ENCODE results near the gene GPX1. TPM values are rescaled to one million over a fixed set of nuclear protein-coding genes. Genes with fewer than 3 reads are reported as not detected.
"Not testable (repeated sequence)": the region's sequence is repeated elsewhere in the genome, so short reads cannot be mapped to it uniquely, and the experiment has no call there.

GPX1 gene
- polyA plus RNA-seq, 2 of the 4 experiments (the other 2 are of a cell fraction): 150 to 271 TPM

- 8% methylated on average over 13 of the region's 63 CpGs for WGBS (ENCODE audit: missing lambda C conversion rate)
- peak; percentile 31 to 46 for DNase-seq (ENCODE audit: low read depth in 1 of 2, low spot score in 1 of 2)
- not testable (repeated sequence) for H3K9me3 ChIP-seq; FAIRE-seq; TF ChIP-seq FOSL2 (IDR thresholded peaks at IDR 0.05)
- peak; percentile 72 for TF ChIP-seq FOSL2 (CRISPR knock-in tag; IDR thresholded peaks at IDR 0.05)
- peaks cover 22% of the 10 kb centered on the region for H3K4me1 ChIP-seq
- peak overlapping the region; percentile 85 for H3K4me2 ChIP-seq
- ChIA-PET CTCF (interaction anchor here (0.8 to 1.7 kb wide), 2 partner anchors 18 kb away, joined by 3 to 6 read pairs; partner anchors contain the start of gene USP4), POLR2A (interaction anchor here (1.0 to 2.9 kb wide), 4 partner anchors 18 to 186 kb away, joined by 3 to 17 read pairs (median 8); partner anchors contain the start of genes DAG1, KLHDC8B, RHOA and TCTA)
- peak; percentile 26 to 50 for ATAC-seq
- peak overlapping the region; percentile 67 for H3K4me3 ChIP-seq
- H3K27ac ChIP-seq: peak overlapping the region; percentile 87 to 99
Observed at GRCh38 chr3:49357443-49358216, 523 bp downstream of the GPX1 start.

DNA sequence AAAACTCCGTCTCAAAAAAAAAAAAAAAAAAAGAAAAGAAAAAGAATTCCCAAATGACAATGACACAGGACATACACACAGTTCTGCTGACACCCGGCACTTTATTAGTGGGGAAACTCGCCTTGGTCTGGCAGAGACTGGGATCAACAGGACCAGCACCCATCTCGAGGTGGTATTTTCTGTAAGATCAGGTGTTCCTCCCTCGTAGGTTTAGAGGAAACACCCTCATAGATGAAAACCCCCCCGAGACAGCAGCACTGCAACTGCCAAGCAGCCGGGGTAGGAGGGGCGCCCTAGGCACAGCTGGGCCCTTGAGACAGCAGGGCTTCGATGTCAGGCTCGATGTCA lies 1.1 kb downstream of the GPX1 start:
- WGBS (ENCODE audit: missing lambda C conversion rate): 60% methylated on average over 8 of the region's 10 CpGs
- peak overlapping the region; percentile 67 for H3K4me3 ChIP-seq
- peaks cover 28% of the 10 kb centered on the region for H3K4me1 ChIP-seq
- POLR2A ChIA-PET: interaction anchor here (1.0 to 2.9 kb wide), 3 partner anchors 17 to 186 kb away, joined by 3 to 17 read pairs (median 14); partner anchors contain the start of genes KLHDC8B, RHOA, TCTA and USP4
- H3K9me3 ChIP-seq; DNase-seq (ENCODE audit: low read depth in 1 of 2, low spot score in 1 of 2); ATAC-seq; FAIRE-seq: not testable (repeated sequence)
- CTCF ChIA-PET: interaction anchor here (0.8 kb wide), 1 partner anchor 17 kb away, joined by 3 read pairs; the partner anchor contains the start of gene USP4
- TF ChIP-seq JUN (IDR thresholded peaks at IDR 0.05): 0 out of 5 replicates have a peak, but pooled peaks of 1 of the 2 experiments have one; percentile 12
- H3K4me2 ChIP-seq: peak overlapping the region; percentile 85
- H3K27ac ChIP-seq: peak overlapping the region; percentile 87 to 99

DNA sequence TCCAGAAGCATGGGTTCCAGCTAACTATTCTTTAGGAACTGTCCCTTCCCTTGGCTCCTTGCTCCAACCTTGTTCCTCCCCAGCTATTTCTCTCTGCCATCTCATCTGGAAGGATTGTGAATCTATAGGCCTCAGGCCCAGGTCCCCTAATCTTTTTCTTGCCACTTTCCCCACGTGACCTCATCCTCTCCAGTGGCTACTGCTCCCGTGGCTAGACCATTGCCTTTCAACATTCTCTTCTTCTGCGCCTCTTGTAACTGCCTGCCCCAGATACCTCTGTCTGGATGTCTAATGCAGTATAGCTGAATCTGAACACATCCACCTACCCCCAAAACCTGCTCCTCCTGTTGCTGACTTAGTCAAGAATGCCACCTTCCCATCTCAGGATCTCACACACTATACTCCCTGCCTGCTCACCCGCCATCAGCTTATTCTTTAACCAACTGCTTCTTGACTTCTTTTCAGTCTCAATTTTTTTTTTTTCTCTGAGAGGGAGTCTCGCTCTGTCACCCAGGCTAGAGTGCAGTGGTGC lies 5.2 kb downstream of the GPX1 start:
- 94% methylated on average over 5 of the region's 5 CpGs for WGBS (ENCODE audit: missing lambda C conversion rate)
- CTCF ChIA-PET: interaction anchor here (1.6 to 2.9 kb wide), 2 partner anchors 13 to 182 kb away, joined by 7 to 13 read pairs; partner anchors contain the start of genes KLHDC8B and USP4
- no peak for DNase-seq (ENCODE audit: low read depth in 1 of 2, low spot score in 1 of 2)
- POLR2A ChIA-PET: no interaction called here
- Histone ChIP-seq H3K4me3 (no peak overlapping the region), H3K9me3 (no peaks in the 10 kb centered on the region), H3K4me2 (no peak overlapping the region), H3K4me1 (peaks cover 31% of the 10 kb centered on the region), H3K27ac (peak overlapping the region in 1 of 2 experiments; percentile 83; a peak in 2 of 6 replicates)
- no peak for ATAC-seq
- TF ChIP-seq SMC3 (IDR thresholded peaks at IDR 0.05) (no peak), CBX2 (IDR thresholded peaks at IDR 0.05; ENCODE audit: borderline replicate concordance, low read depth) (no peak), ZFP36 (IDR thresholded peaks at IDR 0.05; ENCODE audit: borderline replicate concordance, partially characterized antibody) (no peak), BHLHE40 (IDR thresholded peaks at IDR 0.05; ENCODE audit: low read depth, low read length) (no peak), EHF (CRISPR knock-in tag; IDR thresholded peaks at IDR 0.05) (no peak), HOXB13 (CRISPR knock-in tag; IDR thresholded peaks at IDR 0.05; ENCODE audit: low read depth) (no peak), PHF8 (IDR thresholded peaks at IDR 0.05; ENCODE audit: borderline replicate concordance, low read depth) (no peak), FOSB (CRISPR knock-in tag; IDR thresholded peaks at IDR 0.05) (no peak), ATOH8 (CRISPR knock-in tag; IDR thresholded peaks at IDR 0.05; ENCODE audit: low read depth) (no peak), NPAS2 (CRISPR knock-in tag; IDR thresholded peaks at IDR 0.05; ENCODE audit: borderline replicate concordance) (no peak), ESRRA (IDR thresholded peaks at IDR 0.05; ENCODE audit: borderline replicate concordance, low read length) (no peak), RAD21 (conservative IDR thresholded peaks at IDR 0.05 in 1 of 2, IDR thresholded peaks at IDR 0.05 in 1 of 2) (no peak), ELK1 (IDR thresholded peaks at IDR 0.05; ENCODE audit: low read depth, low read length) (no peak), HOXA7 (CRISPR knock-in tag; IDR thresholded peaks at IDR 0.05) (no peak), GATA3 (IDR thresholded peaks at IDR 0.05; ENCODE audit: borderline replicate concordance) (no peak), RCOR1 (IDR thresholded peaks at IDR 0.05; ENCODE audit: low read depth, low read length) (no peak), CBX8 (IDR thresholded peaks at IDR 0.05) (no peak), MAZ (IDR thresholded peaks at IDR 0.05; ENCODE audit: borderline replicate concordance, low read depth, low read length) (no peak), E2F6 (IDR thresholded peaks at IDR 0.05; ENCODE audit: borderline replicate concordance, low read depth) (no peak)
- TF ChIP-seq, protein P1, sequence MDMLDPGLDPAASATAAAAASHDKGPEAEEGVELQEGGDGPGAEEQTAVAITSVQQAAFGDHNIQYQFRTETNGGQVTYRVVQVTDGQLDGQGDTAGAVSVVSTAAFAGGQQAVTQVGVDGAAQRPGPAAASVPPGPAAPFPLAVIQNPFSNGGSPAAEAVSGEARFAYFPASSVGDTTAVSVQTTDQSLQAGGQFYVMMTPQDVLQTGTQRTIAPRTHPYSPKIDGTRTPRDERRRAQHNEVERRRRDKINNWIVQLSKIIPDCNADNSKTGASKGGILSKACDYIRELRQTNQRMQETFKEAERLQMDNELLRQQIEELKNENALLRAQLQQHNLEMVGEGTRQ (IDR thresholded peaks at IDR 0.05): no peak
- FAIRE-seq: no peak
